ENCODE results near the gene SCNN1A.

- no peak for TF ChIP-seq CTCF (conservative IDR thresholded peaks at IDR 0.05)
- no peak for TF ChIP-seq EZH2 (IDR thresholded peaks at IDR 0.05; ENCODE audit: low read depth)
Measured at GRCh38 chr12:6311822-6312528, 63.4 kb downstream of the SCNN1A start.

Data from PC-9 (cell line).